Measurements from ENCODE around the gene GUCA1C.

Gene GUCA1C

GRCh38 chr3:108953700-108954099, at the start of gene GUCA1C:
Gene GUCA1C, minus strand, starts transcription at chr3:108953879. Its CDS starts 117 bp downstream, at chr3:108953762.
- no peak for DNase-seq

- no peak for DNase-seq
Measured at GRCh38 chr3:108998436-108998835, 44.8 kb upstream of the GUCA1C start.

- no peak for DNase-seq
Measured at GRCh38 chr3:108985844-108986243, 32.2 kb upstream of the GUCA1C start.

GRCh38 chr3:108983051-108983450, 29.4 kb upstream of the GUCA1C start:
- DNase-seq, result no peak

- no peak for DNase-seq
Measured at GRCh38 chr3:108976058-108976457, 22.4 kb upstream of the GUCA1C start.

GRCh38 chr3:108973019-108973418, 19.3 kb upstream of the GUCA1C start:
- no peak for DNase-seq

- no peak for DNase-seq
Measured at GRCh38 chr3:108972482-108972881, 18.8 kb upstream of the GUCA1C start.

- no peak for DNase-seq
Measured at GRCh38 chr3:108970561-108970960, 16.9 kb upstream of the GUCA1C start.

- DNase-seq, result no peak
Measured at GRCh38 chr3:108966773-108967172, 13.1 kb upstream of the GUCA1C start.

- DNase-seq, result no peak
Measured at GRCh38 chr3:108959017-108959416, 5.3 kb upstream of the GUCA1C start.

- no peak for DNase-seq
Measured at GRCh38 chr3:108953210-108953609, 469 bp downstream of the GUCA1C start.

GRCh38 chr3:108951820-108952501, 1.7 kb downstream of the GUCA1C start:
- no peak for DNase-seq

GRCh38 chr3:108947855-108948254, 5.8 kb downstream of the GUCA1C start:
- no peak for DNase-seq

GRCh38 chr3:108946292-108947285, 7.1 kb downstream of the GUCA1C start:
- no peak for DNase-seq

GRCh38 chr3:108940568-108941263, 13.0 kb downstream of the GUCA1C start:
- no peak for DNase-seq

GRCh38 chr3:108940166-108940565, 13.5 kb downstream of the GUCA1C start:
- no peak for DNase-seq

- no peak for DNase-seq
Measured at GRCh38 chr3:108936924-108937689, 16.6 kb downstream of the GUCA1C start.

- DNase-seq, result no peak
Measured at GRCh38 chr3:108931035-108931434, 22.6 kb downstream of the GUCA1C start.

- no peak for DNase-seq
Measured at GRCh38 chr3:108918866-108919265, 34.8 kb downstream of the GUCA1C start.

- DNase-seq, result peak; percentile 48
Measured at GRCh38 chr3:108914774-108915641, 38.7 kb downstream of the GUCA1C start.

- no peak for DNase-seq
Measured at GRCh38 chr3:108909799-108910198, 43.9 kb downstream of the GUCA1C start.

GRCh38 chr3:108907194-108907593, 46.5 kb downstream of the GUCA1C start:
- no peak for DNase-seq
